Activated CD4-positive, alpha-beta T cell treated with anti-CD3 and anti-CD28 coated beads, Interleukin-2, amount 10 ng/mL, durations not matched to agents 7 days and 5 days (primary cell): ENCODE results near the gene HDAC3. TPM values are rescaled to one million over a fixed set of nuclear protein-coding genes. Genes with fewer than 3 reads are reported as not detected.

Experiments used
- CTCF ChIA-PET: fragments of 350-600 bp; sonication (Branson Sonifier 250); formaldehyde crosslinking; loops from one replicate; lab custom pipeline; 2021; ENCODE audit warnings: antibody characterized with exemption; lab: Charles Lee
- POLR2A ChIA-PET: fragments of 350-600 bp; sonication (Branson Sonifier 250); formaldehyde crosslinking; loops from one replicate; lab custom pipeline; 2021; ENCODE audit warnings: antibody characterized with exemption; lab: Charles Lee
- DNase-seq: peaks from one replicate; pipeline ENCODE4 v3.0.0-alpha.2; 2020
- H3K27ac Mint-ChIP-seq: one replicate; pipeline ENCODE4 v1.8.0; 2021; ENCODE audit warnings: mild to moderate bottlenecking, moderate library complexity, mixed read lengths
- H3K27me3 Mint-ChIP-seq: one replicate; pipeline ENCODE4 v1.8.0; 2021; ENCODE audit warnings: mixed read lengths
- H3K36me3 Mint-ChIP-seq: one replicate; pipeline ENCODE4 v1.8.0; 2021; ENCODE audit warnings: low read depth, mixed read lengths
- H3K4me1 Mint-ChIP-seq: one replicate; pipeline ENCODE4 v1.8.0; 2021; ENCODE audit warnings: mixed read lengths
- H3K4me3 Mint-ChIP-seq: one replicate; pipeline ENCODE4 v1.8.0; 2021; ENCODE audit warnings: mild to moderate bottlenecking, moderate library complexity, mixed read lengths
- H3K9me3 Mint-ChIP-seq: one replicate; pipeline ENCODE4 v1.8.0; 2021; ENCODE audit warnings: mixed read lengths
- total RNA-seq, 2 experiments: library from RNA; stranded (reverse); gene quantifications; one replicate each; pipeline ENCODE4 v1.2.3, GENCODE V29; 2021

The HDAC3 gene
- total RNA-seq, 2 experiments from 2014 or later, result 70.2 to 73.9 TPM

GRCh38 chr5:141656396-141656795 is 19.7 kb upstream of the HDAC3 start:
- Mint-ChIP-seq H3K4me3 (no peak overlapping the region), H3K27ac (no peak overlapping the region), H3K27me3 (peaks cover 5% of the 10 kb centered on the region), H3K9me3 (no peaks in the 10 kb centered on the region), H3K36me3 (no peaks in the 10 kb centered on the region), H3K4me1 (peaks cover 12% of the 10 kb centered on the region)
- POLR2A ChIA-PET, result no interaction called here
- CTCF ChIA-PET, result interaction anchor here (0.9 to 1.3 kb wide), 2 partner anchors 8 to 1122 kb away, joined by 3 read pairs; no protein-coding TSS in a partner anchor
- no peak for DNase-seq

GRCh38 chr5:141655020-141655419 is 18.4 kb upstream of the HDAC3 start:
- H3K9me3 Mint-ChIP-seq, result no peaks in the 10 kb centered on the region
- ChIA-PET CTCF (interaction anchor here (0.7 to 1.2 kb wide), 2 partner anchors 12 to 264 kb away, joined by 4 read pairs; no protein-coding TSS in a partner anchor), POLR2A (no interaction called here)
- H3K4me3 Mint-ChIP-seq, result no peak overlapping the region
- H3K36me3 Mint-ChIP-seq, result peaks cover 2% of the 10 kb centered on the region
- peaks cover 20% of the 10 kb centered on the region for H3K4me1 Mint-ChIP-seq
- no peak overlapping the region for H3K27ac Mint-ChIP-seq
- peaks cover 5% of the 10 kb centered on the region for H3K27me3 Mint-ChIP-seq
- no peak for DNase-seq

- POLR2A ChIA-PET, result no interaction called here
- DNase-seq, result no peak
- Mint-ChIP-seq H3K4me3 (no peak overlapping the region), H3K36me3 (peaks cover 6% of the 10 kb centered on the region), H3K4me1 (peaks cover 27% of the 10 kb centered on the region), H3K9me3 (no peaks in the 10 kb centered on the region), H3K27me3 (peaks cover 3% of the 10 kb centered on the region), H3K27ac (no peak overlapping the region)
- CTCF ChIA-PET, result interaction anchor here (0.7 to 1.9 kb wide), 5 partner anchors 12 to 265 kb away, joined by 3 to 6 read pairs (median 4); no protein-coding TSS in a partner anchor
Measured at GRCh38 chr5:141654298-141654697, 17.6 kb upstream of the HDAC3 start.

GRCh38 chr5:141651728-141652105 is 15.1 kb upstream of the HDAC3 start:
- ChIA-PET POLR2A (no interaction called here), CTCF (interaction anchor here (1.1 to 1.5 kb wide), 7 partner anchors 9 to 317 kb away, joined by 3 to 8 read pairs (median 5); partner anchors contain the start of genes DIAPH1, HDAC3, RELL2 and RNF14)
- no peaks in the 10 kb centered on the region for H3K9me3 Mint-ChIP-seq
- DNase-seq, result no peak
- peaks cover 9% of the 10 kb centered on the region for H3K36me3 Mint-ChIP-seq
- H3K27ac Mint-ChIP-seq, result peak overlapping the region; percentile 96
- peaks cover 3% of the 10 kb centered on the region for H3K27me3 Mint-ChIP-seq
- peak overlapping the region; percentile 91 for H3K4me3 Mint-ChIP-seq
- peaks cover 37% of the 10 kb centered on the region for H3K4me1 Mint-ChIP-seq

DNA sequence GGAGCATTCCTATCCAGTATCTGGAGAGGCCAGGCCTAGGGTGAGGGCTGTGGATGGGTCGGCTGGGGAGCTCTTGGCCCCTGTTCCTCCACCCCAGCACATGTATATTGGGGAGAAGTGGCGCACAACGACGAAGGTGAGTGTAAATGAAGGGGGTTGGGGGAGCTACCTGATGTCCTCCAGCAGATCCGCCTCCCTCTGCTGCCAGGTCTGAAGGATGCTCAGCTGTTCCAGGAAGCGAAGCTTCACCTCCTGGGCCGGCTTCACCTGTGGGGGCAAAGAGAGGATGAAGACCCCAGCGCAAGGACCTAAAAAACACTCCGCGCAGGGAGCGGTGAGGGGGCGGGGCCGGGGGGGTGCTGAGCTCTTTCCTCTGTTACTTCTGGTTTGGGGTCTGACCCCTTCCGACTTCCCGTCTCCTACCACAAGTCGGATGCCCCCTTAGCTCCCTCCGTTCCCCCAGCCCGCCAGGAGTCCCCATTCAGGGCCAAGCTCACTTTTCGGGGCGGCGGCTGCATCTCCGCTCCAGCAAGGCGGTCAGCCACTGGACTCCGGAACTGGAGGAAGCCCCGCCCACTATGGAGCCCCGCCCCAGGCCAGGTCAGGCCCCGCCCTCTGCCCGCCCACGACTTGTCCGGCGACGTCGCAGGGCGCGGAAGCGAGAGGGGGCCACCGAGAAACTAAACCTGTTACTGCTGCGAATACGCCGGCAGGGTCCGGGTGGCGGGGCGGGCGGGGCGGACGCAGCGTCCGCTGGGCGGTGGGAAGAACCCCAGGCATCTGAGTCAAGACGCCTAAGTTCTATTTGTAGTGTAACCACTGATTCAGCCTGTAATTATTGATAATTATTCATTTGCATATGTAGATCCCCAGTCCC is 14.4 kb upstream of the HDAC3 start, which contains the start of gene FCHSD1:
FCHSD1 (minus strand) TSS at position 568 of the 877 bp plus-strand sequence; CDS start at position 518, 50 bp downstream.
- Mint-ChIP-seq H3K27ac (peak within 1 kb of the TSS; percentile 96), H3K4me1 (peaks cover 37% of the 10 kb centered on the region), H3K27me3 (peaks cover 3% of the 10 kb centered on the region), H3K36me3 (peaks cover 14% of the 10 kb centered on the region), H3K9me3 (no peaks in the 10 kb centered on the region), H3K4me3 (peak within 1 kb of the TSS; percentile 91)
- CTCF ChIA-PET, result interaction anchor here (0.6 to 1.5 kb wide), 10 partner anchors 8 to 318 kb away, joined by 3 to 8 read pairs (median 4); partner anchors contain the start of genes ARAP3, DIAPH1, HDAC3 and RELL2
- DNase-seq, result peak; percentile 83
- POLR2A ChIA-PET, result interaction anchor here (0.5 to 1.1 kb wide), 3 partner anchors 14 to 42 kb away, joined by 3 to 4 read pairs (median 4); partner anchors contain the start of genes HDAC3 and RELL2

DNA sequence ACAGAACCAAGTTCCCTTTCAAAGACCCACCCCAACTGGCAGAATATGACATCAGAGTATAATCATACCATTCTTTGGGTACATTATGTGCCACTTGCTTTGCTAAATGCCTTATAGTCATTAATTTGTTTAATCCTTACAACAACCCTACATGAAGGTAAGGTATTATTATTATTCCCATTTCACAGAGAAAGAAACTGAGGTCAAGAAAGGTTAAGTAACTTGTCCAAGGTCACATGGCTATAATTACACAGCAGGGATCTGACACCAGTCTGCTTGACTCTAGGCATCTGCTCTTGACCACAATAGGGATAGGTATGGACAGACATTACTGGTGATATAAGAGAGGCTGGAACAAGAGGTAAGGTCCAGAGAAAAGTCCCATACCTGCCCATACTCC is 13.3 kb upstream of the HDAC3 start:
- Mint-ChIP-seq H3K27me3 (peaks cover 3% of the 10 kb centered on the region), H3K36me3 (peaks cover 21% of the 10 kb centered on the region), H3K27ac (peak overlapping the region; percentile 68), H3K9me3 (no peaks in the 10 kb centered on the region), H3K4me1 (peaks cover 37% of the 10 kb centered on the region), H3K4me3 (peak overlapping the region; percentile 91)
- ChIA-PET POLR2A (no interaction called here), CTCF (interaction anchor here (1.0 to 2.2 kb wide), 4 partner anchors 9 to 86 kb away, joined by 3 to 8 read pairs (median 4); partner anchors contain the start of gene DIAPH1)
- no peak for DNase-seq

- no peak for DNase-seq
- peaks cover 23% of the 10 kb centered on the region for H3K36me3 Mint-ChIP-seq
- peaks cover 37% of the 10 kb centered on the region for H3K4me1 Mint-ChIP-seq
- H3K27ac Mint-ChIP-seq, result no peak overlapping the region
- H3K4me3 Mint-ChIP-seq, result peak overlapping the region; percentile 91
- CTCF ChIA-PET, result interaction anchor here (1.0 to 2.2 kb wide), 5 partner anchors 8 to 85 kb away, joined by 3 to 8 read pairs (median 3); partner anchors contain the start of gene DIAPH1
- POLR2A ChIA-PET, result no interaction called here
- H3K27me3 Mint-ChIP-seq, result peaks cover 3% of the 10 kb centered on the region
- H3K9me3 Mint-ChIP-seq, result no peaks in the 10 kb centered on the region
Measured at GRCh38 chr5:141649056-141649688, 12.5 kb upstream of the HDAC3 start.

DNA sequence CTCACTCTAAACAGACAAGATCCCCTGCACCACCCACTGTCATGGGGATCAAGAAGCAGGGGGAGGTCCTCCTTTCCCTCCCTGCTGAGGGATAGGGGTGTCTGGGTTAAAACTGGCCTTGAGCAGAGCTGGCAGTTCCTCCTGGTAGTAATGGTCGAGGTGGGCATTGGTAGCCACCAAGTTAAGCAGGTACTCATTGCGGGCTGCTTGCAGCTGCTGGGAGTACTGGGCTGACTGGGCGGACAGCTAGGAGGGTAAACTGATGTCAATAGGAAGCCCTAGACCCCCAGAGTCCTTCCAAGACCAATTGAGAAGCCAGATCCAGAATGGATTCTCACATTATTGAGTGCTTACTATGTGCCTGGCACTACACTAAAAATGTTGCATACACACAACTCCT is 11.2 kb upstream of the HDAC3 start:
- peaks cover 37% of the 10 kb centered on the region for H3K4me1 Mint-ChIP-seq

DNA sequence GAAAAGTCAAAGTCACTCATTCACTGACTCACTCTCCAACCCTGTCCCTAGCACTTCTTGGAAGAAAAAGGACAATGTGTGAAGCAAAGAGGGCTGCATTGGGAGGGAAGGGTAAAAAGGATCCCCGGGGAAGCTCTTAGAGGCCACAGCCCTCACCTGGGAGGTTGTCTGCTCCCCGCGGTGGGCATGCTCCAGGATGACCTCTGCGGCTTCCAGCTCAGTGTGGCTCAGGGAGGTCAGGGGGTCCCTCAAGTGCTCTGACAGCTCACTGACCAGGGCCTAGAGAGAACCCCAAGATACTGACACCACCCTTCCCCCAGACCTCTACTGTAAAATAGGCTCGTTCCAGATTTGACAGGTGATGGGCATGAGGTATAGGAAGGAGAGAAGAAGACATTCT is 10.6 kb upstream of the HDAC3 start:
- Mint-ChIP-seq H3K27me3 (no peaks in the 10 kb centered on the region), H3K9me3 (no peaks in the 10 kb centered on the region), H3K4me1 (peaks cover 32% of the 10 kb centered on the region), H3K4me3 (no peak overlapping the region), H3K36me3 (peaks cover 28% of the 10 kb centered on the region), H3K27ac (no peak overlapping the region)
- ChIA-PET POLR2A (no interaction called here), CTCF (interaction anchor here (1.0 to 1.4 kb wide), 3 partner anchors 9 to 322 kb away, joined by 3 to 4 read pairs (median 3); partner anchors contain the start of genes DIAPH1 and RNF14)
- no peak for DNase-seq

More for the DNA sequence above, 11.2 kb upstream of the HDAC3 start:
- ChIA-PET POLR2A (no interaction called here), CTCF (interaction anchor here (1.1 to 2.2 kb wide), 3 partner anchors 28 to 321 kb away, joined by 3 to 8 read pairs (median 4); partner anchors contain the start of genes DIAPH1 and RNF14)
- H3K4me3 Mint-ChIP-seq, result no peak overlapping the region
- no peaks in the 10 kb centered on the region for H3K27me3 Mint-ChIP-seq
- H3K9me3 Mint-ChIP-seq, result no peaks in the 10 kb centered on the region
- no peak for DNase-seq
- H3K27ac Mint-ChIP-seq, result no peak overlapping the region
- peaks cover 28% of the 10 kb centered on the region for H3K36me3 Mint-ChIP-seq

DNA sequence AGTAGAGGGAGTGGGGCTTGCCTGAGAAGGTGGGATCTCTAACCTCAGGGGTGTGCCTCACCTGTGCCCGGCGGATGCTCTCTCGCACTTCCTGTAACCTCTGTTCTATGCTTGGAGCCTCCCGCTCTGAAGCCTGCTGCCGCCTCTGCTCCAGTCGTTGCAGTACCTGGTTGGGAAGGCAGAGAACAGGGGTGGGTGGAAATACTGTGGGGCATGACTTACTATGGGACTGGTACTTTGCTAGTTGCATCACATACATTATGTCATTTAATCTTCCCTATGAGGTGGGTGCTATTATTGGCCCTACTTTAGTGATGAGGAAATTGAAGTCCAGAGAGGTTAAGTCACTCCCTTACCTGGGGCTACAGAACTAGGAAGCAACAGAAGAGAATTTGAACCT is 9.4 kb upstream of the HDAC3 start:
- DNase-seq, result no peak
- CTCF ChIA-PET, result interaction anchor here (1.0 to 1.7 kb wide), 2 partner anchors 8 to 18 kb away, joined by 3 to 5 read pairs; no protein-coding TSS in a partner anchor
- H3K4me1 Mint-ChIP-seq, result peaks cover 33% of the 10 kb centered on the region
- no peak overlapping the region for H3K4me3 Mint-ChIP-seq
- POLR2A ChIA-PET, result interaction anchor here (0.6 kb wide), 1 partner anchor 787 kb away, joined by 3 read pairs; no protein-coding TSS in a partner anchor
- H3K9me3 Mint-ChIP-seq, result no peaks in the 10 kb centered on the region
- H3K27ac Mint-ChIP-seq, result peak overlapping the region; percentile 34
- no peaks in the 10 kb centered on the region for H3K27me3 Mint-ChIP-seq
- peaks cover 34% of the 10 kb centered on the region for H3K36me3 Mint-ChIP-seq

DNA sequence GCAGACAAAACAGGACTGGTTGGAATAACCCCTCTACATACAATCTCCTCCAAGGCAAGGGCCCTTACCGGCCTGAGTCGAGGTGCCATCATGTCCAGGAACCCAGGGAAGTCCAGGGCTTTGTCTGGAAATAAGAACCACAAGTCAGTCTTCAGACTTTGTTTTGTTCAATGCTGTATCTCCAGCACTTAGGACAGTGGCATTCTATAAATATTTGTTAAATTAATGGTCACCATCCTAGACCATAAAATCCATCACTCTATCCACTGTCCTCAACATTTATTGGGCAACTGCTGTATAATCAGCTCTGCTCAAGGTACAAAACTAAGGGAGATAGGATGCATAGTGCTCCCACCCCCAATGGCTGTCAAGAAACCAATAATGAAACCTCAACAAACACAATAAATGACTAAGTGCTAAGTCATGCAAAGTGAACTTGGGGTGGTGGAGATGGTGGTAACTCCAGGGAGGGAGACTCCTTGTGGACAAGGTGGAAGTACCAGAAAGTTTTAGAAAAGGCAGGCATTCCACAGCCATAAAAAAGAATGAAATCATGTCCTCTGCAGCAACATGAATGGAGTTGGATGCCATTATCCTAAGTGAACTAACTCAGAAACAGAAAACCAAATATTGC is 5.1 kb upstream of the HDAC3 start:
- H3K9me3 Mint-ChIP-seq, result no peaks in the 10 kb centered on the region
- DNase-seq, result no peak
- peaks cover 32% of the 10 kb centered on the region for H3K36me3 Mint-ChIP-seq
- H3K4me3 Mint-ChIP-seq, result no peak overlapping the region
- ChIA-PET POLR2A (no interaction called here), CTCF (interaction anchor here (1.0 to 17.2 kb wide), 10 partner anchors 8 to 75 kb away, joined by 3 to 318 read pairs (median 6); partner anchors contain the start of gene DIAPH1)
- H3K27me3 Mint-ChIP-seq, result no peaks in the 10 kb centered on the region
- peaks cover 28% of the 10 kb centered on the region for H3K4me1 Mint-ChIP-seq
- no peak overlapping the region for H3K27ac Mint-ChIP-seq
